ENCODE results near the gene TMPRSS9.

DNA sequence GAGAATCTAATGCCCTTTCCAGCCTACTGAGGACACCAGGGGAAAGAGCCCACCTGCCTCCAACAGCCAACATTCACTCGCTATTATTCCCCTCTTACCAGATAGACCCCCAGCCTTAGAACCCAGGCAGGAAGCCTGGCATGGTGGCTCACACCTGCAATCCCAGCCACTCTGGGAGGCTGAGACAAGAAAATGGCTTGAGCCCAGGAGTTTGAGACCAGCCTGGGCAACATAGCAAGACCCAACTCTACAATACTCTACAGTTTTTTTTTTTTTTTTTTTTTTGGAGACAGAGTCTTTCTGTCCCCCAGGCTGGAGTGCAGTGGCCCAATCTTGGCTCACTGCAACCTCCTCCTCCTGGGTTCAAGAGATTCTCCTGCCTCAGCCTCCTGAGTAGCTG is 100.2 kb downstream of the TMPRSS9 start:
- no peak for TF ChIP-seq SP1 (CRISPR knock-in tag; conservative IDR thresholded peaks at IDR 0.05)
- TF ChIP-seq, protein P1, sequence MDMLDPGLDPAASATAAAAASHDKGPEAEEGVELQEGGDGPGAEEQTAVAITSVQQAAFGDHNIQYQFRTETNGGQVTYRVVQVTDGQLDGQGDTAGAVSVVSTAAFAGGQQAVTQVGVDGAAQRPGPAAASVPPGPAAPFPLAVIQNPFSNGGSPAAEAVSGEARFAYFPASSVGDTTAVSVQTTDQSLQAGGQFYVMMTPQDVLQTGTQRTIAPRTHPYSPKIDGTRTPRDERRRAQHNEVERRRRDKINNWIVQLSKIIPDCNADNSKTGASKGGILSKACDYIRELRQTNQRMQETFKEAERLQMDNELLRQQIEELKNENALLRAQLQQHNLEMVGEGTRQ (CRISPR knock-in tag; IDR thresholded peaks at IDR 0.05): no peak
- TF ChIP-seq RELA (CRISPR knock-in tag; IDR thresholded peaks at IDR 0.05; ENCODE audit: borderline replicate concordance): no peak

Measured in WTC11 (cell line).